Tongue (tissue), 2 donors: Measurements from ENCODE around the gene MAGEA2B. TPM values are rescaled to one million over a fixed set of nuclear protein-coding genes. Genes with fewer than 3 reads are reported as not detected.
"Not testable (repeated sequence)": the region's sequence is repeated elsewhere in the genome, so short reads cannot be mapped to it uniquely, and the experiment has no call there.

Experiments
- DNase-seq: peaks from one replicate; pipeline ENCODE4 v3.0.0-alpha.2; 2015
- total RNA-seq: library from RNA; depleted of rRNA; stranded (reverse); fragments of >200 nt; gene quantifications from one replicate; pipeline ENCODE4 v1.2.3, GENCODE V29; 2014

The MAGEA2B gene, protein sequence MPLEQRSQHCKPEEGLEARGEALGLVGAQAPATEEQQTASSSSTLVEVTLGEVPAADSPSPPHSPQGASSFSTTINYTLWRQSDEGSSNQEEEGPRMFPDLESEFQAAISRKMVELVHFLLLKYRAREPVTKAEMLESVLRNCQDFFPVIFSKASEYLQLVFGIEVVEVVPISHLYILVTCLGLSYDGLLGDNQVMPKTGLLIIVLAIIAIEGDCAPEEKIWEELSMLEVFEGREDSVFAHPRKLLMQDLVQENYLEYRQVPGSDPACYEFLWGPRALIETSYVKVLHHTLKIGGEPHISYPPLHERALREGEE
- not detected for total RNA-seq

DNA sequence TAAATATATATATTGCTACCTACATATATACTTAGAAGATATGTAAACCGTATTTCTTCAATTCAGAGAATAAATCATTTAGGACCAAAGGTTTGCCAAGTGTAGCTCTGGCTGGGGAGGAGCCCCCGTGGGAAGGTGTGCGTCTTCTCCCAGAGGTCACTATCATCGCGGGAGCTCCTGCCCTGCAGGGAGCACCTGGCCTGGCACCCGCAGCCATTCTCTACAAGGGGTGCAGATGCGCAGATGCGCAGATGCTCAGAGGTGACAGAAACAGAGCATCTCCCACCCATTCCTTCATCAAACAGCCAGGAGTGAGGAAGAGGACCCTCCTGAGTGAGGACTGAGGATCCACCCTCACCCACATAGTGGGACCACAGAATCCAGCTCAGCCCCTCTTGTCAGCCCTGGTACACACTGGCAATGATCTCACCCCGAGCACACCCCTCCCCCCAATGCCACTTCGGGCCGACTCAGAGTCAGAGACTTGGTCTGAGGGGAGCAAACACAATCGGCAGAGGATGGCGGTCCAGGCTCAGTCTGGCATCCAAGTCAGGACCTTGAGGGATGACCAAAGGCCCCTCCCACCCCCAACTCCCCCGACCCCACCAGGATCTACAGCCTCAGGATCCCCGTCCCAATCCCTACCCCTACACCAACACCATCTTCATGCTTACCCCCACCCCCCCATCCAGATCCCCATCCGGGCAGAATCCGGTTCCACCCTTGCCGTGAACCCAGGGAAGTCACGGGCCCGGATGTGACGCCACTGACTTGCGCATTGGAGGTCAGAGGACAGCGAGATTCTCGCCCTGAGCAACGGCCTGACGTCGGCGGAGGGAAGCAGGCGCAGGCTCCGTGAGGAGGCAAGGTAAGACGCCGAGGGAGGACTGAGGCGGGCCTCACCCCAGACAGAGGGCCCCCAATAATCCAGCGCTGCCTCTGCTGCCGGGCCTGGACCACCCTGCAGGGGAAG, at the start of gene MAGEA2B:
TSS of gene MAGEA2B (plus strand) at position 814 of the 973 bp plus-strand sequence. CDS start 2,479 bp downstream, outside the sequence.
- DNase-seq: not testable (repeated sequence)

DNA sequence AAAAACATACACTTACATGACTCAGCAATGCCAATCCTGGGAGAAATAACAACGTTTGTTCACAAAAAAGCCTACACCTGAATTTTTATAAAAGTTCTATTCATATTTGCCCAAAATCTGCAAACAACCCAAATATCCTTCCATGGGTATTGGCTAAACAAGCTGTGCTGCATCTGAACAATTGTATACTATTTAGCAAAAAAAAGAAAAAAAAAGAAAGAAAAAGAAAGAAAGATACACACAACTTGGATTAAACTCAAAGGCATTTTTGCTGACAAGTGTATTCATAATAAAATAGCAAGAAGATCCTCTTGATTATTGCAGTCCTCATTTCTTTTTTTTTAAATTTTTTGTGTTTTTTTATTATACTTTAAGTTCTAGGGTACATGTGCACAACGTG, 40.3 kb upstream of the MAGEA2B start:
- no peak for DNase-seq

DNA sequence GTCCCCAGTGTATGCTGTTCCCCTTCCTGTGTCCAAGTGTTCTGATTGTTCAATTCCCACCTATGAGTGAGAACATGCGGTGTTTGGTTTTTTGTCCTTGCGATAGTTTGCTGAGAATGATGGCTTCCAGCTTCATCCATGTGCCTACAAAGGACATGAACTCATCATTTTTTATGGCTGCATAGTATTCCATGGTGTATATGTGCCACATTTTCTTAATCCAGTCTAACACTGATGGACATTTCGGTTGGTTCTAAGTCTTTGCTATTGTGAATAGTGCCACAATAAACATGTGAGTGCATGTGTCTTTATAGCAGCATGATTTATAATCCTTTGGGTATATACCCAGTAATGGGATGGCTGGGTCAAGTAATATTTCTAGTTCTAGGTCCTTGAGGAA, 39.8 kb upstream of the MAGEA2B start:
- DNase-seq: not testable (repeated sequence)

DNA sequence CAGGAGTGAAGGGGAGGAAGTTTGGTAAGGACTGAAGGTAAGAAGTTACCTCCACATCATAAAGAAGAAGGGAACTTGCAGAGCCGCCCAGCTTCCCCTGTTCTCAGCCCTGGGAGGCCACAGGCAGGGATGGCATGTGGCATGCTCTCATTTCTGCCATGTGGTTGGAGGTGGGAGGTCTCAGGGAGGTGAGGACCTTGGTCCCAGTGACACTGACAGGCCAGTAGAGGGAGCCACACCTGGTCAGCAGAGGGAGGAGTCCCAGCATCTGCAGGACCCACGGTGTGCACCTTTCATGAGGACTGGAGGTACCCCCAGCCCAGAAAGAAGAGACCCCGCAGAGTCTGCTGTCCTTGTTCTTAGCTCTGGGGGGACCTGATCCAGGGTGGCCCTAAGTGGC, 33.4 kb upstream of the MAGEA2B start:
- not testable (repeated sequence) for DNase-seq

DNA sequence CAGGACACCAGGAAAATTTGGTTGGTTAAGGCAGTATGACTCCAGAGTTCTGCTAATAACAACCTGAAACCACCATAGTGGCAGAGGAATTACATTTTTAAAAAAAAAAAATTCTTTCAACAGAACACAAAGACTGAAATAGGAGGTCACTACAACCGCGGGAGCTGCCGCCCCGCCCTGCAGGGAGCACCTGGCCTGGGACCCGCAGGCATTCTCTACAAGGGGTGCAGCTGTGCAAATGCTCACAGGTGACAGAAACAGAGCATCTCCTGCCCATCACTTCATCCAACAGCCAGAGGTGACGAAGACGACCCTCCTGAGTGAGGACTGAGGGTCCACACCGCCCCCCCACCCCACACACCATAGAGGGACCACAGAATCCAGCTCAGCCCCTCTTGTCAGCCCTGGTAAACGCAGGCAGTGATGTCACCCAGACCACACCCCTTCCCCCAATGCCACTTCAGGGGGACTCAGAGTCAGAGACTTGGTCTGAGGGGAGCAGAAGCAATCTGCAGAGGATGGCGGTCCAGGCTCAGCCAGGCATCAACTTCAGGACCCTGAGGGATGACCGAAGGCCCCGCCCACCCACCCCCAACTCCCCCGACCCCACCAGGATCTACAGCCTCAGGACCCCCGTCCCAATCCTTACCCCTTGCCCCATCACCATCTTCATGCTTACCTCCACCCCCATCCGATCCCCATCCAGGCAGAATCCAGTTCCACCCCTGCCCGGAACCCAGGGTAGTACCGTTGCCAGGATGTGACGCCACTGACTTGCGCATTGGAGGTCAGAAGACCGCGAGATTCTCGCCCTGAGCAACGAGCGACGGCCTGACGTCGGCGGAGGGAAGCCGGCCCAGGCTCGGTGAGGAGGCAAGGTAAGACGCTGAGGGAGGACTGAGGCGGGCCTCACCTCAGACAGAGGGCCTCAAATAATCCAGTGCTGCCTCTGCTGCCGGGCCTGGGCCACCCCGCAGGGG, 16.2 kb upstream of the MAGEA2B start, which contains the start of gene MAGEA3:
TSS of gene MAGEA3 (plus strand) at position 843 of the 980 bp plus-strand sequence. CDS start 2,039 bp downstream, outside the sequence.
- DNase-seq: not testable (repeated sequence)

DNA sequence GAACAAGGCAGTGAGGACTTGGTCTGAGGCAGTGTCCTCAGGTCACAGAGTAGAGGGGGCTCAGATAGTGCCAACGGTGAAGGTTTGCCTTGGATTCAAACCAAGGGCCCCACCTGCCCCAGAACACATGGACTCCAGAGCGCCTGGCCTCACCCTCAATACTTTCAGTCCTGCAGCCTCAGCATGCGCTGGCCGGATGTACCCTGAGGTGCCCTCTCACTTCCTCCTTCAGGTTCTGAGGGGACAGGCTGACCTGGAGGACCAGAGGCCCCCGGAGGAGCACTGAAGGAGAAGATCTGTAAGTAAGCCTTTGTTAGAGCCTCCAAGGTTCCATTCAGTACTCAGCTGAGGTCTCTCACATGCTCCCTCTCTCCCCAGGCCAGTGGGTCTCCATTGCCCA, 14.0 kb upstream of the MAGEA2B start:
- not testable (repeated sequence) for DNase-seq

DNA sequence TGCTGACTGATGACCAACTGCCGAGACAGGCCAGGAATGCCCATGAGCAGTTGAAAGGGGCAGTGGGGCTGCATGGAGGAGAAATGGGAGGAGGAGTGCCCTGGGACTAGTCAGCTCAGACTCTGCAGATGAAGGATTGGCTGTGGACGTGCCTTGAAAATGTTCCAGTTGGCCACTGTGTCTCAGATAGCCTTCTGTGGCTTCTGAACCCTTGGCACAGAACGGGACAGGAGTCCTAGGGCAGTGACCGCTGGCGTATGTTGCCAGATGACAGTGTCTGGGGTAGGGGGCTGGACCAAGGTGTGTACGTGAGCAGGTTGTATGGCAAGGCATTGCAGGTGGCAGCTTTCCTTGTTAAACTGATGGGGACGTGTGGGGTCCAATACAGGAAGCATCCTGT, 7.9 kb upstream of the MAGEA2B start:
- not testable (repeated sequence) for DNase-seq

DNA sequence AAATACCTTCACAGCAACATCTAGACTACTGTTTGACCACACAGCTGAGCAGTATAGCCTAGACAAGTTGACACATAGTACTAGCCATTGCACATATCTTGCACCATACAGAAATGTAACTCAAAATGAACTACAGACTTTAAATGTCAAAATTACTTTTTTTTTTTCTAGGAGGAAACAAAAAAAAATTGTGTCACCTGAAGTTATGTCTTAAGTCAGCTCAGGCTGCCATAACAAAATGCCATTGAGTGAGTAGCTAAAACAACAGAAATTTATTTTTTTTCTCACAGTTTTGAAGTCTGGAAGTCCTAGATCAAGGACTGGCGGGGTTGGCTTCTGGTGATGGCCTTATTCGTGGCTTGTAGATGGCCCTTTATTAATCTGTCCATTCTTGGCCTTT, 5.3 kb upstream of the MAGEA2B start, which contains the start of gene CSAG2:
TSS of gene CSAG2 (minus strand) at position 101 of the 400 bp plus-strand sequence. CDS start 161 bp downstream, outside the sequence.
- not testable (repeated sequence) for DNase-seq

DNA sequence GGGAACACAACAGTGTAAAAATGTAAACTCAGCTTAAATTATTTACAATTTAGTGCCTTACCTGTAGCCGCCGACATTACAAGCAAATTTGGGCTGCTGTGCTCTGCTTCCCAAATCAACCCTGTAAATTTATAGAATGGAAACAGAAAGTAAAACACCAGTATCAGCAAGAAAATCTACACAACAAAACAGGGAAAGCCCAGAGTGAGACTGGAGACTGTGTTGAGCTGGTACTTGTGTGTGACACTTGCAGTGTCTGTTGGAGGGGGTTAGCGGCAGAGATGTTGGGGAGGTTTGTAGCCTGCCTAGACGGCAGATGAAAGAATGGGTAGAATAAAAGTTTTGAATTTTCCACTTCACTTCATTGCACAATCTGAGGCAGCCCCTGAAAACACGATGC, 1.2 kb upstream of the MAGEA2B start:
- not testable (repeated sequence) for DNase-seq

DNA sequence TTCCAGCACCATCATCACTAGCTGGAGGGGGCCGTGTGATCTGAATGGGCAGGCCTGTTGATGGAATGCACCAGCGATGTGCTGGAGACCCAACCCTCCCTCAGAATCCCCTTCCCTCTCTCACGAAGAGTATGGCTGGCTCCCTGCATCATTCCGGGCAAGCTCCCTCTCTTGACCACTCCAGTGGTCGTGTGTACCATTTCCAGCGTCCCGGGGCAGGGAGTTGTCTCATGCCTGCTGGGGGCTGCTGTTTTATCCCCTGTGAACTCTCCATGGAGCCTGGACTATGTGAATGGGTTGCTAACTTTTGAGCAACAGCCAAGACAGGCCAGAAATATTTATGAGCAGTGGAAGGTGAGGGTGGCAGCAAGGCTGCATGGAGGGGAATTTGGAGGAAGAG, 11.0 kb downstream of the MAGEA2B start:
- DNase-seq: no peak

DNA sequence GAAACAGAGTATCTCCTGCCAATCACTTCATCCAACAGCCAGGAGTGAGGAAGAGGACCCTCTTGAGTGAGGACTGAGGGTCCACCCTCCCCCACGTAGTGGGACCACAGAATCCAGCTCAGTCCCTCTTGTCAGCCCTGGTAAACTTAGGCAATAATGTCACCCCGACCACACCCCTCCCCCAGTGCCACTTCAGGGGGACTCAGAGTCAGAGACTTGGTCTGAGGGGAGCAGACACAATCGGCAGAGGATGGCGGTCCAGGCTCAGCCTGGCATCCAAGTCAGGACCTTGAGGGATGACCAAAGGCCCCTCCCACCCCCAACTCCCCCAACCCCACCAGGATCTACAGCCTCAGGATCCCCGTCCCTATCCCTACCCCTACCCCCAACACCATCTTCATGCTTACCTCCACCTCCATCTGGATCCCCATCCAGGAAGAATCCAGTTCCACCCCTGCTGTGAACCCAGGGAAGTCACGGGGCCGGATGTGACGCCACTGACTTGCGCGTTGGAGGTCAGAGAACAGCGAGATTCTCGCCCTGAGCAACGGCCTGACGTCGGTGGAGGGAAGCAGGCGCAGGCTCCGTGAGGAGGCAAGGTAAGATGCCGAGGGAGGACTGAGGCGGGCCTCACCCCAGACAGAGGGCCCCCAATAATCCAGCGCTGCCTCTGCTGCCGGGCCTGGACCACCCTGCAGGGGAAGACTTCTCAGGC, 19.0 kb downstream of the MAGEA2B start, which contains the start of the genes CSAG1 and MAGEA12:
TSS of gene CSAG1 (minus strand) at position 461 of the 715 bp plus-strand sequence. CDS start 1,261 bp downstream, outside the sequence.
TSS of gene MAGEA12 (plus strand) at position 497 of the 715 bp plus-strand sequence. CDS start 2,405 bp downstream, outside the sequence.
- DNase-seq: no peak

DNA sequence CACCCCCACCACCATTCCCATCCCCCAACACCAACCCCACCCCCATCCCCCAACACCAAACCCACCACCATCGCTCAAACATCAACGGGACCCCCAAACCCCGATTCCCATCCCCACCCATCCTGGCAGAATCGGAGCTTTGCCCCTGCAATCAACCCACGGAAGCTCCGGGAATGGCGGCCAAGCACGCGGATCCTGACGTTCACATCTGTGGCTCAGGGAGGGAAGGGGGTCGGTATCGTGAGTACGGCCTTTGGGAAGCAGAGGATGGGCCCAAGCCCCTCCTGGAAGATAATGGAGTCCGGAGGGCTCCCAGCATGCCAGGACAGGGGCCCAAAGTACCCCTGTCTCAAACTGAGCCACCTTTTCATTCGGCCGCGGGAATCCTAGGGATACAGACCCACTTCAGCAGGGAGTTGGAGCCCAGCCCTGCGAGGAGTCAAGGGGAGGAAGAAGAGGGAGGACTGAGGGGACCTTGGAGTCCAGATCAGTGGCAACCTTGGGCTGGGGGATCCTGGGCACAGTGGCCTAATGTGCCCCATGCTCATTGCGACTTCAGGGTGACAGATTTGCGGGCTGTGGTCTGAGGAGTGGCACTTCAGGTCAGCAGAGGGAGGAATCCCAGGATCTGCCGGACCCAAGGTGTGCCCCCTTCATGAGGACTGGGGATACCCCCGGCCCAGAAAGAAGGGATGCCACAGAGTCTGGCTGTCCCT, 19.9 kb downstream of the MAGEA2B start:
- DNase-seq: not testable (repeated sequence)

DNA sequence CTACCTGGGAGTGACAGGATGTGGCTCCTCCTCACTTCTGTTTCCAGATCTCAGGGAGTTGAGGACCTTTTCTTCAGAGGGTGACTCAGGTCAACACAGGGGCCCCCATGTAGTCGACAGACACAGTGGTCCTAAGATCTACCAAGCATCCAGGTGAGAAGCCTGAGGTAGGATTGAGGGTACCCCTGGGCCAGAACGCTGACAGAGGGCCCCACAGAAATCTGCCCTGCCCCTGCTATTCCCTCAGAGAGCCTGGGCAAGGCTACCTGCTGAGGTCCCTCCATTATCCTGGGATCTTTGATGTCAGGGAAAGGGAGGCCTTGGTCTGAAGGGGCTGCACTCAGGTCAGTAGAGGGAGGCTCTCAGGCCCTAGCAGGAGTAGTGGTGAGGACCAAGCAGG, 20.7 kb downstream of the MAGEA2B start:
- DNase-seq: no peak

DNA sequence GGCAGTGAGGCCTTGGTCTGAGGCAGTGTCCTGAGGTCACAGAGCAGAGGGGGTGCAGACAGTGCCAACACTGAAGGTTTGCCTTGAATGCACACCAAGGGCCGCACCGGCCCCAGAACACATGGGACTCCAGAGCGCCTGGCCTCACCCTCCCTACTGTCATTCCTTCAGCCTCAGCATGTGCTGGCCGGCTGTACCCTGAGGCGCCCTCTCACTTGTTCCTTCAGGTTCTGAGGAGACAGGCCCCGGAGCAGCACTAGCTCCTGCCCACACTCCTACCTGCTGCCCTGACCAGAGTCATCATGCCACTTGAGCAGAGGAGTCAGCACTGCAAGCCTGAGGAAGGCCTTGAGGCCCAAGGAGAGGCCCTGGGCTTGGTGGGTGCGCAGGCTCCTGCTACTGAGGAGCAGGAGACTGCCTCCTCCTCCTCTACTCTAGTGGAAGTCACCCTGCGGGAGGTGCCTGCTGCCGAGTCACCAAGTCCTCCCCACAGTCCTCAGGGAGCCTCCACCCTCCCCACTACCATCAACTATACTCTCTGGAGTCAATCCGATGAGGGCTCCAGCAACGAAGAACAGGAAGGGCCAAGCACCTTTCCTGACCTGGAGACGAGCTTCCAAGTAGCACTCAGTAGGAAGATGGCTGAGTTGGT, 21.6 kb downstream of the MAGEA2B start:
- DNase-seq: no peak

DNA sequence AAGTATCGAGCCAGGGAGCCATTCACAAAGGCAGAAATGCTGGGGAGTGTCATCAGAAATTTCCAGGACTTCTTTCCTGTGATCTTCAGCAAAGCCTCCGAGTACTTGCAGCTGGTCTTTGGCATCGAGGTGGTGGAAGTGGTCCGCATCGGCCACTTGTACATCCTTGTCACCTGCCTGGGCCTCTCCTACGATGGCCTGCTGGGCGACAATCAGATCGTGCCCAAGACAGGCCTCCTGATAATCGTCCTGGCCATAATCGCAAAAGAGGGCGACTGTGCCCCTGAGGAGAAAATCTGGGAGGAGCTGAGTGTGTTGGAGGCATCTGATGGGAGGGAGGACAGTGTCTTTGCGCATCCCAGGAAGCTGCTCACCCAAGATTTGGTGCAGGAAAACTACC, 22.1 kb downstream of the MAGEA2B start:
- DNase-seq: not testable (repeated sequence)

DNA sequence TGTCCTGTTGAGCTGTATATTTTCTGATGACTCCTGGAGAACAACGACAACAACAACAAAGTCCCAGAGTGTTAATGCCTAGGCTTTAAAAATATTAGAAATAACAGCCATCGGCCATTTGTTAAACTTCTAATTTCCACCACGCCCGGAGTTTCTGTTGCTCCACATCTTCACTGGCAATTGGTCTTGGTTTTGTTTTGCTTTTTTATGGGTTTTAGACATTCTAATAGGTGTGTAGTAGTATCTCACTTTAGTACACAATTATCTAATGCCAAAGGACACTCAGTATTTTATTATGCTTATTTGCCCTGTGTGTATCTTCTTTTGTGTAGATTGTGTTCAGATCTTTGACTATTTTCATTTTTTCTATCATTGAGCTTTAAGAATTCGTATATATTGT, 24.1 kb downstream of the MAGEA2B start:
- DNase-seq: no peak

DNA sequence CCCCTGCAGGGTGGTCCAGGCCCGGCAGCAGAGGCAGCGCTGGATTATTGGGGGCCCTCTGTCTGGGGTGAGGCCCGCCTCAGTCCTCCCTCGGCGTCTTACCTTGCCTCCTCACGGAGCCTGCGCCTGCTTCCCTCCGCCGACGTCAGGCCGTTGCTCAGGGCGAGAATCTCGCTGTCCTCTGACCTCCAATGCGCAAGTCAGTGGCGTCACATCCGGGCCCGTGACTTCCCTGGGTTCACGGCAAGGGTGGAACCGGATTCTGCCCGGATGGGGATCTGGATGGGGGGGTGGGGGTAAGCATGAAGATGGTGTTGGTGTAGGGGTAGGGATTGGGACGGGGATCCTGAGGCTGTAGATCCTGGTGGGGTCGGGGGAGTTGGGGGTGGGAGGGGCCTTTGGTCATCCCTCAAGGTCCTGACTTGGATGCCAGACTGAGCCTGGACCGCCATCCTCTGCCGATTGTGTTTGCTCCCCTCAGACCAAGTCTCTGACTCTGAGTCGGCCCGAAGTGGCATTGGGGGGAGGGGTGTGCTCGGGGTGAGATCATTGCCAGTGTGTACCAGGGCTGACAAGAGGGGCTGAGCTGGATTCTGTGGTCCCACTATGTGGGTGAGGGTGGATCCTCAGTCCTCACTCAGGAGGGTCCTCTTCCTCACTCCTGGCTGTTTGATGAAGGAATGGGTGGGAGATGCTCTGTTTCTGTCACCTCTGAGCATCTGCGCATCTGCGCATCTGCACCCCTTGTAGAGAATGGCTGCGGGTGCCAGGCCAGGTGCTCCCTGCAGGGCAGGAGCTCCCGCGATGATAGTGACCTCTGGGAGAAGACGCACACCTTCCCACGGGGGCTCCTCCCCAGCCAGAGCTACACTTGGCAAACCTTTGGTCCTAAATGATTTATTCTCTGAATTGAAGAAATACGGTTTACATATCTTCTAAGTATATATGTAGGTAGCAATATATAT, 39.5 kb downstream of the MAGEA2B start, which contains the start of gene MAGEA2:
TSS of gene MAGEA2 (minus strand) at position 157 of the 965 bp plus-strand sequence. CDS start 2,479 bp downstream, outside the sequence.
- not testable (repeated sequence) for DNase-seq

DNA sequence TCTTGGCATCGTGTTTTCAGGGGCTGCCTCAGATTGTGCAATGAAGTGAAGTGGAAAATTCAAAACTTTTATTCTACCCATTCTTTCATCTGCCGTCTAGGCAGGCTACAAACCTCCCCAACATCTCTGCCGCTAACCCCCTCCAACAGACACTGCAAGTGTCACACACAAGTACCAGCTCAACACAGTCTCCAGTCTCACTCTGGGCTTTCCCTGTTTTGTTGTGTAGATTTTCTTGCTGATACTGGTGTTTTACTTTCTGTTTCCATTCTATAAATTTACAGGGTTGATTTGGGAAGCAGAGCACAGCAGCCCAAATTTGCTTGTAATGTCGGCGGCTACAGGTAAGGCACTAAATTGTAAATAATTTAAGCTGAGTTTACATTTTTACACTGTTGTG, 40.4 kb downstream of the MAGEA2B start:
- DNase-seq: not testable (repeated sequence)
